K562 (cell line): ENCODE measurements around the gene YES1.

Source experiments
- CTCF ChIP-seq, 3 experiments: IDR thresholded peaks in 2 of 3; conservative IDR thresholded peaks in 1 of 3; 2 replicates each; pipeline ENCODE4 v1.5.1; 2011 to 2012; ENCODE audit warnings: low read length in 3 of 3, mild to moderate bottlenecking in 3 of 3, control low read depth in 2 of 3, improper control_type of control experiment in 1 of 3, inconsistent platforms in 1 of 3, low read depth in 1 of 3, mixed read lengths in 1 of 3, moderate library complexity in 1 of 3; ENCODE audit not compliant: insufficient read depth in 2 of 3
- E2F4 ChIP-seq: sonication (generic); formaldehyde crosslinking; IDR thresholded peaks from 2 replicates; pipeline ENCODE4 v1.8.0; 2022; ENCODE audit warnings: mild to moderate bottlenecking, low read depth, missing genetic modification reagents
- NRF1 ChIP-seq, 2 experiments: fragments of 450-650 bp; IDR thresholded peaks in 1 of 2; conservative IDR thresholded peaks in 1 of 2; 2 replicates each; pipeline ENCODE4 v1.6.1; 2014; ENCODE audit warnings: mild to moderate bottlenecking in 2 of 2
- SRF ChIP-seq, 2 experiments: fragments of 250-450, 450-650 bp in 1 of 2; sonication (Bioruptor Pico) in 1 of 2; sonication (generic) in 1 of 2; formaldehyde crosslinking; IDR thresholded peaks; 2 replicates each; pipeline versions ENCODE4 v1.5.0 to v1.5.1; 2020 to 2022; ENCODE audit warnings: mild to moderate bottlenecking in 1 of 2, missing genetic modification reagents in 1 of 2
- STAG1 ChIP-seq: sonication (generic); formaldehyde crosslinking; IDR thresholded peaks from 2 replicates; pipeline ENCODE4 v1.5.0; 2020; ENCODE audit warnings: missing genetic modification reagents, borderline replicate concordance
- TAF1 ChIP-seq: IDR thresholded peaks from 2 replicates; pipeline ENCODE4 v1.6.1; 2011; ENCODE audit warnings: mild to moderate bottlenecking, low read length, moderate library complexity; ENCODE audit not compliant: insufficient read depth, control insufficient read depth, severe bottlenecking; ENCODE audit errors: extremely low read depth
- USF2 ChIP-seq: sonication (generic); formaldehyde crosslinking; IDR thresholded peaks from 2 replicates; pipeline ENCODE4 v1.5.0; 2020; ENCODE audit warnings: missing genetic modification reagents

GRCh38 chr18:811182-811891 lies 705 bp downstream of the YES1 start:
- TF ChIP-seq E2F4 (no peak), USF2 (no peak), STAG1 (CRISPR knock-in tag) (no peak), SRF (CRISPR knock-in tag; IDR thresholded peaks at IDR 0.05) (no peak), NRF1 (conservative IDR thresholded peaks at IDR 0.05 in 1 of 2, IDR thresholded peaks at IDR 0.05 in 1 of 2) (no peak), CTCF (IDR thresholded peaks at IDR 0.05 in 2 of 3, conservative IDR thresholded peaks at IDR 0.05 in 1 of 3; ENCODE audit: insufficient read depth in 2 of 3, low read depth in 1 of 3, low read length in 3 of 3) (no peak), TAF1 (no peak)
